Lower leg skin (tissue), 4 donors: ENCODE measurements around the gene GPR137. TPM values are rescaled to one million over a fixed set of nuclear protein-coding genes. Genes with fewer than 3 reads are reported as not detected.

Source experiments
- DNase-seq, 2 donors: peaks; one replicate each; pipeline ENCODE4 v3.0.0-alpha.2; 2019; ENCODE audit warnings: low spot score in 2 of 2
- H3K4me3 ChIP-seq: fragments of 200-600 bp; sonication (generic); 2 replicates; pipeline ENCODE4 v1.5.1; 2017; ENCODE audit warnings: mild to moderate bottlenecking, low read depth; ENCODE audit not compliant: poor library complexity, severe bottlenecking
- CTCF ChIP-seq, 3 donors: fragments of 450-650 bp; IDR thresholded peaks; one replicate each; pipeline ENCODE4 v1.5.1; 2016; ENCODE audit warnings: antibody characterized with exemption in 3 of 3, mild to moderate bottlenecking in 3 of 3, moderate library complexity in 2 of 3
- POLR2A ChIP-seq, 2 donors: fragments of 450-650 bp; IDR thresholded peaks; one replicate each; pipeline ENCODE4 v1.6.1; 2016 to 2017; ENCODE audit warnings: antibody characterized with exemption in 2 of 2, mild to moderate bottlenecking in 1 of 2, moderate library complexity in 1 of 2
- WGBS, 2 donors: methylation state at CpG; one replicate each; pipeline ENCODE4 v1.1.5; 2018; 5-methylcytosine and 5-hydroxymethylcytosine counted together
- intact Hi-C: fragments of 100-400 bp; cut with DNase I; formaldehyde crosslinking; loops from one replicate; pipeline ENCODE4 v1.15.0; 2023; ENCODE audit warnings: low total_unique reads
- total RNA-seq, 4 donors: library from RNA; depleted of rRNA; stranded (reverse); fragments of >200 nt; gene quantifications; one replicate each; pipeline ENCODE4 v1.1.0, GENCODE V29; 2016

GPR137 gene
- total RNA-seq, 4 donors from 2014 or later: 12.2 to 31.6 (median 30.4) TPM

DNA sequence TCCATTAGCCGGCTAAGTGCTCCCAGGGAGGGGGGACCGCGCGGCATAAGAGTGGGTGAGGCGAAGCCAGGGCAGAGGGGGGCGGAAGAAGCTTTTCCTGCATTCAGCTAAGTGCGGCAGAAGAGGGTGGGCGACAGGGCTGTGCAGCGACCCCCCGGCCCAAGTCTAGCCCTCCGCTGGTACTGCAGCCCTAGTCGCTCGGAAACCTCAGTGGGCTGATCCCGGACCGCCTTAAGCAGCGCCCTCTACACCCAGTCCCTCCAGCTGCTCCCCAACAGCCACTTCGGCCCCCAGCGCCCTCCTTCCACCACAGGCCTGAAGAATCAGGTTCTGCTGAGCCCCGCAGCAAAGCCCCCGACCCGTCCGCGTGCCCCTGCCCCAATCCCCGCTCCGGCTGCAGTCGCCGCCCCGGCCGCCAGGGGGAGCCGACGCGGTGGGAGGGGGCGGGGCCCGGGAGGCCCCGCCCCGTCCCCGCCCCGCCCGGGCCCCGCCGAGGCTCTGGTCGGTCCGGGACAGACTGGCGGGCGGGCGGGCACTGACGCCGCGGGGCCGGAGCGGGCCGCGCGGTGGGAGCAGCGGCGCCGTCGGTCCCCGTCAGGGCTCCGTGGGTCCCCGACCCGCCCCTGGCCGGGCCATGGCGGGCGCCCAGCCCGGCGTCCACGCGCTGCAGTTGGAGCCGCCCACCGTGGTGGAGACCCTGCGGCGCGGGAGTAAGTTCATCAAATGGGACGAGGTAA lies 34.5 kb upstream of the GPR137 start, which contains the start of gene PLCB3:
PLCB3 (plus strand) TSS at position 515 of the 737 bp plus-strand sequence; CDS start at position 635, 120 bp downstream.
- intact Hi-C loops: no loop called here
- no peak for DNase-seq
- H3K4me3 ChIP-seq: peak within 1 kb of the TSS; percentile 55
- WGBS, 2 donors: 0 to 1% methylated on average over 20 to 57 of the region's 75 CpGs
- TF ChIP-seq CTCF (IDR thresholded peaks at IDR 0.05) (peak in 1 of 3 donors; percentile 28), POLR2A (IDR thresholded peaks at IDR 0.05) (no peak)

DNA sequence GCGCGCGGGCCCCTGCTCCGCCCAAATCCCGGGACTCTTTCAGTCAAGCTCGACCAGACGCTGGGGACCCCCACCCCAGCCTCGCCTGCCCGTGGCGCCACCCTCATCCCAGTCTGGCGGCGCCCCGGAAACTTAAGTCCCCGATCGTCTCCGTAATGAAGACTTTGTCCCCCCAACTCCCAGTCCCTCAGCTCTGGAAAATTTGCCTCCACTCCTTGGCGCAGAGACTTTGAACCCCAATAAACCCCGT lies 34.0 kb upstream of the GPR137 start:
- TF ChIP-seq CTCF (IDR thresholded peaks at IDR 0.05): no peak
- no peak for DNase-seq
- H3K4me3 ChIP-seq: peak overlapping the region; percentile 55
- WGBS, 2 donors: 0 to 1% methylated on average over 17 to 18 of the region's 18 CpGs
- intact Hi-C loops: no loop called here

DNA sequence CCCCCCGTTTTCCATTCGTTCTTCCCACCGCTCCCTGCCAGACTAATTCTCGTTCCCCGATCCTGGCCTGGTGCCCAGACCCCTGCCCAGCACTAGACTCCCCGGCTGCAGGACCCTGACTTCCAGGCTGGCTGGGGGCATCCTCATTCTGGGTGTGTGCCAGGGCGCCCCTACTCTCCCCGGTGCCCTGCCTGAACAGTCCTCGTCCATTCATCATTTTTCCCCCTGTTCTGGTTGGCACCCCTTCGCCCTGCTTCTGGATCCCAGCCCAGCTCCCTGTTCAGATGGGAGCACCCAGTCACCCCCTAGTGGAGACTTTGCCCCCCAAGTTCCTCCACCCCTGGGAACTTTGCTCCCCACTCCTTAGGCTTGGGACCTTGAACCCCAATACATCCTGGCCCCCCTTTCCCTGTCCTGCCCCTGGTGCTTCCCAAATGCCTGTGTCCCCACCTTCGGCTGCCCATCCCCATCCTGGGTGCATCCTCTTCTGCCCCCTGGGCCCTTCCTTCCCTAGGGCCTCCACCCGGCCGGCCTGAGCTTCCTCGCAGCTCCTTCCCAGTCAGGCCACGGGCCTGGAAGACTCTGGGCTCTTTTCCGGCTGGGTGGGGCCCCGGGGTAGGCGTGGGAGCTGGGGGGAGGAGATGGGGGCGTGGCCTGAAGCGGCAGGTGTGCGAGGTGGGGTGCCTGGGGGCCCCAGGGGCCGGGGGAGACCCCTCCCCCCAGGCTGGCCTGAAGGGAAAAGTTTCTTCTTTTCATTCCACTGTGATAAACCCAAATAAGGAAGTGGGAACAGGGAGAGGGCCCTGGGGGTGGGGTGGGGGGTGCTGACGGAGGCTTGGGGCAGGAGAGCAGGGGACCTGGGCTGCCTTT lies 33.4 kb upstream of the GPR137 start:
- peak overlapping the region; percentile 55 for H3K4me3 ChIP-seq
- TF ChIP-seq CTCF (IDR thresholded peaks at IDR 0.05) (no peak), POLR2A (IDR thresholded peaks at IDR 0.05) (no peak)
- DNase-seq: peak in 1 of 2 donors; percentile 92
- intact Hi-C loops: no loop called here
- 4 to 6% methylated on average over 23 of the region's 23 CpGs for WGBS, 2 donors

GRCh38 chr11:64253043-64253442 lies 32.6 kb upstream of the GPR137 start:
- no peak for TF ChIP-seq POLR2A (IDR thresholded peaks at IDR 0.05)
- no peak for TF ChIP-seq CTCF (IDR thresholded peaks at IDR 0.05)
- intact Hi-C loops: no loop called here
- DNase-seq: no peak
- WGBS, 2 donors: 60 to 68% methylated on average over 8 of the region's 8 CpGs
- no peak overlapping the region for H3K4me3 ChIP-seq

DNA sequence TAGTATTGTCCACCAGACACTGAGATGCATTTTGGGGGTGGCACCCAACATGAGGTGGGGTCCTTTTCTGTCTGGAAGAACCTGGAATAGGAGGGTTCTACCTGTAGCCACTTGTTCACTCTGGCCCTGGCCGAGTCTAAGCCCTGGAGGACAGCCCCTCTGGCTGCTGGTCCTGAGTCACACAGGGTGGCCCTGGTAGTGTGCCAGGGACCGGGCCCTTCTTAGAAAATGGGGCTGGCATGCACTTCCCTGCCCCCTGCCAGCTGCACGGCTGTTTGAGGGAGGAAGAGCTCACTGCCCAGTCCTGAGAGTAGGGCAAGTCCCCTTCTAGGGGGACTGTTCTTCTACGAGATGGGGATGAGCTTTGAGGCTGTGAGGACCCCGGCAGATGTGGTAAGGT lies 32.2 kb upstream of the GPR137 start:
- intact Hi-C loops: no loop called here
- no peak overlapping the region for H3K4me3 ChIP-seq
- TF ChIP-seq CTCF (IDR thresholded peaks at IDR 0.05) (no peak), POLR2A (IDR thresholded peaks at IDR 0.05) (no peak)
- 43 to 46% methylated on average over 5 of the region's 5 CpGs for WGBS, 2 donors
- no peak for DNase-seq
